Measurements from ENCODE around the gene CCDC181.

GRCh38 chr1:169381162-169381561 lies 46.1 kb downstream of the CCDC181 start:
- TF ChIP-seq CTCF (IDR thresholded peaks at IDR 0.05): no peak
- TF ChIP-seq POLR2A (IDR thresholded peaks at IDR 0.05): no peak

All from uterus (tissue), 2 donors.